ENCODE data around the gene CUEDC1. TPM values are rescaled to one million over a fixed set of nuclear protein-coding genes. Genes with fewer than 3 reads are reported as not detected.

The CUEDC1 gene
- total RNA-seq, 1 experiment from 2014 or later: 61.4 TPM

GRCh38 chr17:57839571-57839923 lies 115.7 kb downstream of the CUEDC1 start:
- Histone ChIP-seq H3K27ac (no peak overlapping the region), H3K9me3 (ENCODE audit: insufficient read depth, low read depth) (no peaks in the 10 kb centered on the region), H3F3A (ENCODE audit: insufficient read depth, low read depth) (peaks cover 26% of the 10 kb centered on the region; the same call in 1 of the 2 replicates), H3K79me2 (ENCODE audit: low read depth) (0 out of 2 replicates have a peak, but pooled peaks cover 8% of the 10 kb centered on the region), H4K20me1 (ENCODE audit: insufficient read depth) (peaks cover 19% of the 10 kb centered on the region), H3K4me3 (no peak overlapping the region), H3K9me2 (ENCODE audit: insufficient read depth) (no peaks in the 10 kb centered on the region), H2AFZ (no peak overlapping the region), H3K4me1 (replicated peaks; ENCODE audit: insufficient read depth) (no peaks in the 10 kb centered on the region), H3K36me3 (ENCODE audit: low read depth) (peaks cover 25% of the 10 kb centered on the region), H3K27me3 (ENCODE audit: insufficient read depth, low read depth) (no peaks in the 10 kb centered on the region), H3K4me2 (no peak overlapping the region)
- no peak for TF ChIP-seq CTCF (conservative IDR thresholded peaks at IDR 0.05)
- no peak for TF ChIP-seq EZH2 (IDR thresholded peaks at IDR 0.05; ENCODE audit: low read depth)
- DNase-seq: no peak
- ChIA-PET CTCF (no interaction called here), POLR2A (ENCODE audit: unreplicated experiment) (interaction anchor here (0.6 kb wide), 2 partner anchors 578 to 613 kb away, joined by 3 to 5 read pairs; partner anchors contain the start of gene RNF43)
- intact Hi-C loops (cut with micrococcal nuclease; ENCODE audit: unreplicated experiment): no loop called here
- BruUV-seq (replicated peaks): no TSS peak

- Histone ChIP-seq H3K9me3 (ENCODE audit: insufficient read depth, low read depth) (no peaks in the 10 kb centered on the region), H4K20me1 (ENCODE audit: insufficient read depth) (peaks cover 18% of the 10 kb centered on the region), H3K9me2 (ENCODE audit: insufficient read depth) (no peaks in the 10 kb centered on the region), H3K27ac (no peak overlapping the region), H3K27me3 (ENCODE audit: insufficient read depth, low read depth) (no peaks in the 10 kb centered on the region), H2AFZ (no peak overlapping the region), H3K4me1 (replicated peaks; ENCODE audit: insufficient read depth) (no peaks in the 10 kb centered on the region), H3F3A (ENCODE audit: insufficient read depth, low read depth) (peaks cover 24% of the 10 kb centered on the region; the same call in 1 of the 2 replicates), H3K4me3 (no peak overlapping the region), H3K79me2 (ENCODE audit: low read depth) (0 out of 2 replicates have a peak, but pooled peaks cover 8% of the 10 kb centered on the region), H3K36me3 (ENCODE audit: low read depth) (peaks cover 25% of the 10 kb centered on the region), H3K4me2 (no peak overlapping the region)
- ChIA-PET CTCF (no interaction called here), POLR2A (ENCODE audit: unreplicated experiment) (interaction anchor here (0.6 kb wide), 2 partner anchors 578 to 614 kb away, joined by 3 to 5 read pairs; partner anchors contain the start of gene RNF43)
- BruUV-seq (replicated peaks): no TSS peak
- DNase-seq: no peak
- no peak for TF ChIP-seq CTCF (conservative IDR thresholded peaks at IDR 0.05)
- no peak for TF ChIP-seq EZH2 (IDR thresholded peaks at IDR 0.05; ENCODE audit: low read depth)
- intact Hi-C loops (cut with micrococcal nuclease; ENCODE audit: unreplicated experiment): no loop called here
These were observed 116.2 kb downstream of the CUEDC1 start for GRCh38 chr17:57838857-57839570.

- H3K4me1 ChIP-seq (replicated peaks; ENCODE audit: insufficient read depth): no peaks in the 10 kb centered on the region
- H3K4me2 ChIP-seq: no peak overlapping the region
- no peaks in the 10 kb centered on the region for H3K9me2 ChIP-seq (ENCODE audit: insufficient read depth)
- no peak overlapping the region for H3K27ac ChIP-seq
- H3K27me3 ChIP-seq (ENCODE audit: insufficient read depth, low read depth): no peaks in the 10 kb centered on the region
- DNase-seq: no peak
- H3K4me3 ChIP-seq: no peak overlapping the region
- H3K9me3 ChIP-seq (ENCODE audit: insufficient read depth, low read depth): no peaks in the 10 kb centered on the region
- BruUV-seq (replicated peaks): no TSS peak
- H3F3A ChIP-seq (ENCODE audit: insufficient read depth, low read depth): peaks cover 19% of the 10 kb centered on the region; the same call in 1 of the 2 replicates
- ChIA-PET POLR2A (ENCODE audit: unreplicated experiment) (no interaction called here), CTCF (no interaction called here)
- intact Hi-C loops (cut with micrococcal nuclease; ENCODE audit: unreplicated experiment): no loop called here
- peaks cover 12% of the 10 kb centered on the region for H4K20me1 ChIP-seq (ENCODE audit: insufficient read depth)
- peaks cover 19% of the 10 kb centered on the region for H3K36me3 ChIP-seq (ENCODE audit: low read depth)
- no peak overlapping the region for H2AFZ ChIP-seq
- H3K79me2 ChIP-seq (ENCODE audit: low read depth): 0 out of 2 replicates have a peak, but pooled peaks cover 6% of the 10 kb centered on the region
- no peak for TF ChIP-seq CTCF (conservative IDR thresholded peaks at IDR 0.05)
- no peak for TF ChIP-seq EZH2 (IDR thresholded peaks at IDR 0.05; ENCODE audit: low read depth)
These were observed 116.8 kb downstream of the CUEDC1 start for GRCh38 chr17:57838453-57838852.

Data from PC-9 (cell line).